ENCODE results near the gene TBC1D2B. TPM values are rescaled to one million over a fixed set of nuclear protein-coding genes. Genes with fewer than 3 reads are reported as not detected.
"Not testable (repeated sequence)": the region's sequence is repeated elsewhere in the genome, so short reads cannot be mapped to it uniquely, and the experiment has no call there.

The TBC1D2B gene
- polyA plus RNA-seq, 1 donor from 2014 or later: 9.4 TPM

- Histone ChIP-seq H3K79me2 (replicated peaks; ENCODE audit: insufficient read depth, low read length) (no peaks in the 10 kb centered on the region), H3K9ac (ENCODE audit: low read length) (no peak overlapping the region), H3K9me3 (ENCODE audit: low read length) (no peaks in the 10 kb centered on the region), H2AFZ (ENCODE audit: low read depth, low read length) (no peak overlapping the region), H3K4me2 (ENCODE audit: low read length) (no peak overlapping the region), H4K20me1 (ENCODE audit: insufficient read depth) (no peaks in the 10 kb centered on the region), H3F3A (ENCODE audit: insufficient read depth, low read length, poor library complexity, severe bottlenecking) (no peaks in the 10 kb centered on the region), H3K4me3 (ENCODE audit: low read length) (no peak overlapping the region), H3K9me2 (ENCODE audit: insufficient read depth, low read length) (no peaks in the 10 kb centered on the region), H3K27ac (ENCODE audit: low read length) (no peak overlapping the region), H3K36me3 (ENCODE audit: insufficient read depth, low read length) (no peaks in the 10 kb centered on the region), H3K27me3 (ENCODE audit: insufficient read depth, low read depth, low read length) (no peaks in the 10 kb centered on the region)
- TF ChIP-seq SMC3 (conservative IDR thresholded peaks at IDR 0.05; ENCODE audit: poor library complexity): no peak
- no peak for TF ChIP-seq CTCF (IDR thresholded peaks at IDR 0.05; ENCODE audit: poor library complexity, severe bottlenecking)
- TF ChIP-seq REST (IDR thresholded peaks at IDR 0.05; ENCODE audit: borderline replicate concordance): no peak
- TF ChIP-seq POLR2AphosphoS5 (IDR thresholded peaks at IDR 0.05): no peak
- no peak for TF ChIP-seq MXI1 (conservative IDR thresholded peaks at IDR 0.05; ENCODE audit: poor library complexity, severe bottlenecking)
These were observed 97.4 kb downstream of the TBC1D2B start for GRCh38 chr15:77980098-77980497.

GRCh38 chr15:77979157-77979556 lies 98.4 kb downstream of the TBC1D2B start:
- H3K9ac ChIP-seq (ENCODE audit: low read length); H3K9me2 ChIP-seq (ENCODE audit: insufficient read depth, low read length); H4K20me1 ChIP-seq (ENCODE audit: insufficient read depth); H2AFZ ChIP-seq (ENCODE audit: low read depth, low read length); H3K27ac ChIP-seq (ENCODE audit: low read length); H3K79me2 ChIP-seq (replicated peaks; ENCODE audit: insufficient read depth, low read length); H3F3A ChIP-seq (ENCODE audit: insufficient read depth, low read length, poor library complexity, severe bottlenecking); H3K4me3 ChIP-seq (ENCODE audit: low read length); H3K9me3 ChIP-seq (ENCODE audit: low read length); H3K27me3 ChIP-seq (ENCODE audit: insufficient read depth, low read depth, low read length); H3K36me3 ChIP-seq (ENCODE audit: insufficient read depth, low read length); H3K4me2 ChIP-seq (ENCODE audit: low read length): not testable (repeated sequence)

- H3K4me2 ChIP-seq (ENCODE audit: low read length); H3K36me3 ChIP-seq (ENCODE audit: insufficient read depth, low read length); H3K4me3 ChIP-seq (ENCODE audit: low read length); H3K79me2 ChIP-seq (replicated peaks; ENCODE audit: insufficient read depth, low read length); H4K20me1 ChIP-seq (ENCODE audit: insufficient read depth); H3K9me2 ChIP-seq (ENCODE audit: insufficient read depth, low read length); H3K9ac ChIP-seq (ENCODE audit: low read length); H3K9me3 ChIP-seq (ENCODE audit: low read length); H3F3A ChIP-seq (ENCODE audit: insufficient read depth, low read length, poor library complexity, severe bottlenecking); H3K27me3 ChIP-seq (ENCODE audit: insufficient read depth, low read depth, low read length); H3K27ac ChIP-seq (ENCODE audit: low read length); H2AFZ ChIP-seq (ENCODE audit: low read depth, low read length): not testable (repeated sequence)
These were observed 98.8 kb downstream of the TBC1D2B start for GRCh38 chr15:77978759-77979145.

GRCh38 chr15:77977903-77978758 lies 99.4 kb downstream of the TBC1D2B start:
- H3K27me3 ChIP-seq (ENCODE audit: insufficient read depth, low read depth, low read length); H3K79me2 ChIP-seq (replicated peaks; ENCODE audit: insufficient read depth, low read length); H3K9me2 ChIP-seq (ENCODE audit: insufficient read depth, low read length); H3K9ac ChIP-seq (ENCODE audit: low read length); H3K4me2 ChIP-seq (ENCODE audit: low read length); H3F3A ChIP-seq (ENCODE audit: insufficient read depth, low read length, poor library complexity, severe bottlenecking); H3K36me3 ChIP-seq (ENCODE audit: insufficient read depth, low read length); H4K20me1 ChIP-seq (ENCODE audit: insufficient read depth); H3K27ac ChIP-seq (ENCODE audit: low read length); H2AFZ ChIP-seq (ENCODE audit: low read depth, low read length); H3K4me3 ChIP-seq (ENCODE audit: low read length); H3K9me3 ChIP-seq (ENCODE audit: low read length): not testable (repeated sequence)

- not testable (repeated sequence) for H3K36me3 ChIP-seq (ENCODE audit: insufficient read depth, low read length); H3K9ac ChIP-seq (ENCODE audit: low read length); H2AFZ ChIP-seq (ENCODE audit: low read depth, low read length); H3K4me2 ChIP-seq (ENCODE audit: low read length); H3F3A ChIP-seq (ENCODE audit: insufficient read depth, low read length, poor library complexity, severe bottlenecking); H3K79me2 ChIP-seq (replicated peaks; ENCODE audit: insufficient read depth, low read length); H3K27ac ChIP-seq (ENCODE audit: low read length); H3K27me3 ChIP-seq (ENCODE audit: insufficient read depth, low read depth, low read length); H3K9me3 ChIP-seq (ENCODE audit: low read length); H3K4me3 ChIP-seq (ENCODE audit: low read length); H4K20me1 ChIP-seq (ENCODE audit: insufficient read depth); H3K9me2 ChIP-seq (ENCODE audit: insufficient read depth, low read length)
These were observed 100.6 kb downstream of the TBC1D2B start for GRCh38 chr15:77976760-77977525.

Measured in neural cell (in vitro differentiated cells).